Naive thymus-derived CD4-positive, alpha-beta T cell (primary cell): ENCODE results near the gene TAF11L10. TPM values are rescaled to one million over a fixed set of nuclear protein-coding genes. Genes with fewer than 3 reads are reported as not detected.
"Not testable (repeated sequence)": the region's sequence is repeated elsewhere in the genome, so short reads cannot be mapped to it uniquely, and the experiment has no call there.

ENCODE experiments used
- ATAC-seq: fragments of 150-1000 bp; cut with Tn5 transposase; 2 replicates; pipeline ENCODE4 v1.10.0; 2021; ENCODE audit warnings: mild to moderate bottlenecking, moderate library complexity
- CTCF ChIA-PET: fragments of 350-600 bp; sonication (Branson Sonifier 250); formaldehyde crosslinking; loops from one replicate; lab custom pipeline; 2021; ENCODE audit warnings: antibody characterized with exemption; lab: Charles Lee
- POLR2A ChIA-PET: fragments of 350-600 bp; sonication (Branson Sonifier 250); formaldehyde crosslinking; loops from one replicate; lab custom pipeline; 2021; ENCODE audit warnings: antibody characterized with exemption, inconsistent platforms; lab: Charles Lee
- DNase-seq, 9 donors: peaks; one replicate each; pipeline versions ENCODE4 v3.0.0 to v3.0.0-alpha.2; 2020 to 2022; ENCODE audit warnings: mixed read lengths in 1 of 9
- H3K27ac ChIP-seq: one replicate; pipeline ENCODE4 v1.7.0; 2013; ENCODE audit warnings: mild to moderate bottlenecking, low read depth, low read length, moderate library complexity
- H3K27me3 ChIP-seq, 2 donors: one replicate each; pipeline ENCODE4 v1.7.0; 2013; ENCODE audit warnings: low read length in 2 of 2, mild to moderate bottlenecking in 2 of 2, moderate library complexity in 2 of 2; ENCODE audit not compliant: control insufficient read depth in 2 of 2, insufficient read depth in 2 of 2
- H3K36me3 ChIP-seq, 3 experiments: 1 replicate in 2 of 3; 2 replicates in 1 of 3; pipeline ENCODE4 v1.7.0; 2013; ENCODE audit warnings: low read length in 3 of 3, mild to moderate bottlenecking in 3 of 3, moderate library complexity in 1 of 3; ENCODE audit not compliant: insufficient read depth in 3 of 3, control insufficient read depth in 2 of 3
- H3K4me1 ChIP-seq, 2 donors: one replicate each; pipeline ENCODE4 v1.7.0; 2013; ENCODE audit warnings: low read length in 2 of 2, mild to moderate bottlenecking in 2 of 2, moderate library complexity in 1 of 2; ENCODE audit not compliant: control insufficient read depth in 2 of 2, insufficient read depth in 2 of 2
- H3K4me3 ChIP-seq: 2 replicates; pipeline ENCODE4 v1.7.0; 2013; ENCODE audit warnings: mild to moderate bottlenecking, low read length
- H3K9me3 ChIP-seq, 3 experiments: 1 replicate in 2 of 3; 2 replicates in 1 of 3; pipeline ENCODE4 v1.7.0; 2013; ENCODE audit warnings: low read length in 3 of 3; ENCODE audit not compliant: control insufficient read depth in 2 of 3
- H3K27ac Mint-ChIP-seq, 9 donors: one replicate each; pipeline ENCODE4 v1.8.0; 2020 to 2022; ENCODE audit warnings: mixed read lengths in 9 of 9, mild to moderate bottlenecking in 8 of 9, moderate library complexity in 5 of 9, inconsistent platforms in 2 of 9
- H3K27me3 Mint-ChIP-seq, 5 donors: one replicate each; pipeline ENCODE4 v1.8.0; 2021 to 2022; ENCODE audit warnings: mixed read lengths in 5 of 5, mild to moderate bottlenecking in 1 of 5
- H3K36me3 Mint-ChIP-seq, 5 donors: one replicate each; pipeline ENCODE4 v1.8.0; 2020 to 2022; ENCODE audit warnings: mixed read lengths in 5 of 5, mild to moderate bottlenecking in 3 of 5, inconsistent platforms in 1 of 5
- H3K4me1 Mint-ChIP-seq, 7 donors: one replicate each; pipeline ENCODE4 v1.8.0; 2020 to 2022; ENCODE audit warnings: mixed read lengths in 7 of 7, mild to moderate bottlenecking in 3 of 7, inconsistent platforms in 1 of 7
- H3K4me3 Mint-ChIP-seq, 10 donors: one replicate each; pipeline ENCODE4 v1.8.0; 2020 to 2022; ENCODE audit warnings: mild to moderate bottlenecking in 10 of 10, mixed read lengths in 10 of 10, moderate library complexity in 6 of 10, inconsistent platforms in 2 of 10
- H3K9me3 Mint-ChIP-seq, 11 donors: one replicate each; pipeline ENCODE4 v1.8.0; 2020 to 2022; ENCODE audit warnings: mixed read lengths in 11 of 11, mild to moderate bottlenecking in 4 of 11, inconsistent platforms in 1 of 11, moderate library complexity in 1 of 11
- intact Hi-C, 2 donors: fragments of 100-400 bp; cut with micrococcal nuclease; formaldehyde crosslinking; loops; one replicate each; pipeline ENCODE4 v1.15.1; 2023
- polyA plus RNA-seq, 2 donors: library from polyadenylated mRNA; unstranded; fragments of 300-500 nt; fragmentation: Illumina TruSeq; gene quantifications; one replicate each; pipeline ENCODE4 v1.2.3, GENCODE V29; 2021
- total RNA-seq, 6 experiments: library from RNA in 5 of 6; stranded (reverse) in 5 of 6; gene quantifications; 1 replicate in 5 of 6; 2 replicates in 1 of 6; pipeline ENCODE4 v1.2.3 and lab custom pipeline; 2021 to 2026

Gene TAF11L10
- total RNA-seq (not detected), polyA plus RNA-seq (not detected), total RNA-seq (lab: John Stamatoyannopoulos, UW) (not detected)

- H3K4me3 ChIP-seq, H3K36me3 Mint-ChIP-seq, H3K27ac Mint-ChIP-seq, H3K27me3 ChIP-seq, intact Hi-C loops, H3K36me3 ChIP-seq, H3K9me3 ChIP-seq, ATAC-seq, DNase-seq, POLR2A ChIA-PET, H3K4me1 ChIP-seq, H3K4me3 Mint-ChIP-seq, H3K9me3 Mint-ChIP-seq, H3K27me3 Mint-ChIP-seq, H3K27ac ChIP-seq, CTCF ChIA-PET, H3K4me1 Mint-ChIP-seq: not testable (repeated sequence)
Measured at GRCh38 chr5:17597728-17598127, at the start of gene TAF11L10. TSS of gene TAF11L10 (minus strand) at chr5:17597828.

GRCh38 chr5:17634160-17634559 is 36.5 kb upstream of the TAF11L10 start, which contains the start of gene TAF11L14:
TSS of gene TAF11L14 (plus strand) at chr5:17634460.
- ATAC-seq: no peak
- H3K4me1 Mint-ChIP-seq: no peaks in the 10 kb centered on the region
- Histone ChIP-seq H3K9me3 (no peaks in the 10 kb centered on the region), H3K27me3 (no peaks in the 10 kb centered on the region), H3K36me3 (no peaks in the 10 kb centered on the region), H3K4me1 (no peaks in the 10 kb centered on the region), H3K4me3 (no peak within 1 kb of the TSS), H3K27ac (no peak within 1 kb of the TSS)
- intact Hi-C loops: no loop called here
- no peak within 1 kb of the TSS for H3K27ac Mint-ChIP-seq
- no peaks in the 10 kb centered on the region for H3K36me3 Mint-ChIP-seq
- no peak for DNase-seq
- H3K9me3 Mint-ChIP-seq: peaks cover 0 to 11% (median 1%) of the 10 kb centered on the region in 11 donors
- no peaks in the 10 kb centered on the region for H3K27me3 Mint-ChIP-seq
- POLR2A ChIA-PET: no interaction called here
- CTCF ChIA-PET: no interaction called here
- no peak within 1 kb of the TSS for H3K4me3 Mint-ChIP-seq

GRCh38 chr5:17631788-17632187 is 34.2 kb upstream of the TAF11L10 start, which contains the start of gene TAF11L13:
TSS of gene TAF11L13 (plus strand) at chr5:17632088.
- H3K27ac ChIP-seq, ATAC-seq, H3K27ac Mint-ChIP-seq, H3K27me3 ChIP-seq, DNase-seq, H3K9me3 ChIP-seq, CTCF ChIA-PET, H3K4me3 Mint-ChIP-seq, H3K27me3 Mint-ChIP-seq, H3K36me3 Mint-ChIP-seq, H3K36me3 ChIP-seq, H3K4me1 Mint-ChIP-seq, POLR2A ChIA-PET, H3K4me3 ChIP-seq, intact Hi-C loops, H3K4me1 ChIP-seq: not testable (repeated sequence)
- H3K9me3 Mint-ChIP-seq: peaks cover 0 to 11% (median 1%) of the 10 kb centered on the region in 11 donors

- no peak overlapping the region for H3K4me3 ChIP-seq
- no peaks in the 10 kb centered on the region for H3K27me3 ChIP-seq
- no peak for DNase-seq
- intact Hi-C loops: no loop called here
- H3K9me3 ChIP-seq: no peaks in the 10 kb centered on the region
- no peaks in the 10 kb centered on the region for H3K4me1 ChIP-seq
- no peaks in the 10 kb centered on the region for H3K36me3 ChIP-seq
- ATAC-seq: no peak
- H3K27ac ChIP-seq: no peak overlapping the region
- Mint-ChIP-seq H3K4me3 (no peak overlapping the region), H3K36me3 (no peaks in the 10 kb centered on the region), H3K9me3 (peaks cover 0 to 14% (median 5%) of the 10 kb centered on the region in 11 donors), H3K27me3 (no peaks in the 10 kb centered on the region), H3K4me1 (no peaks in the 10 kb centered on the region), H3K27ac (no peak overlapping the region)
- POLR2A ChIA-PET: no interaction called here
- CTCF ChIA-PET: no interaction called here
Measured at GRCh38 chr5:17625686-17626085, 28.1 kb upstream of the TAF11L10 start.

GRCh38 chr5:17620627-17621026 is 23.0 kb upstream of the TAF11L10 start:
- ATAC-seq (no peak), DNase-seq (no peak)
- Mint-ChIP-seq H3K4me3 (no peak overlapping the region), H3K9me3 (peaks cover 0 to 21% (median 5%) of the 10 kb centered on the region in 11 donors), H3K27ac (no peak overlapping the region), H3K36me3 (no peaks in the 10 kb centered on the region), H3K4me1 (no peaks in the 10 kb centered on the region), H3K27me3 (no peaks in the 10 kb centered on the region)
- Histone ChIP-seq H3K36me3 (no peaks in the 10 kb centered on the region), H3K9me3 (no peaks in the 10 kb centered on the region), H3K27ac (no peak overlapping the region), H3K4me1 (no peaks in the 10 kb centered on the region), H3K27me3 (no peaks in the 10 kb centered on the region), H3K4me3 (no peak overlapping the region)
- POLR2A ChIA-PET: no interaction called here
- intact Hi-C loops: no loop called here
- CTCF ChIA-PET: no interaction called here

- Histone ChIP-seq H3K36me3 (no peaks in the 10 kb centered on the region), H3K4me1 (no peaks in the 10 kb centered on the region), H3K27ac (no peak overlapping the region), H3K27me3 (no peaks in the 10 kb centered on the region), H3K9me3 (no peaks in the 10 kb centered on the region), H3K4me3 (no peak overlapping the region)
- intact Hi-C loops: no loop called here
- Mint-ChIP-seq H3K4me1 (no peaks in the 10 kb centered on the region), H3K4me3 (no peak overlapping the region), H3K27me3 (no peaks in the 10 kb centered on the region), H3K9me3 (peaks cover 0 to 20% (median 6%) of the 10 kb centered on the region in 11 donors), H3K36me3 (no peaks in the 10 kb centered on the region), H3K27ac (no peak overlapping the region)
- ATAC-seq (no peak), DNase-seq (no peak)
- POLR2A ChIA-PET: no interaction called here
- CTCF ChIA-PET: no interaction called here
Measured at GRCh38 chr5:17619354-17619753, 21.7 kb upstream of the TAF11L10 start.

- Mint-ChIP-seq H3K36me3 (no peaks in the 10 kb centered on the region), H3K4me1 (no peaks in the 10 kb centered on the region), H3K27me3 (no peaks in the 10 kb centered on the region), H3K9me3 (peaks cover 0 to 21% (median 0%) of the 10 kb centered on the region in 11 donors), H3K27ac (no peak overlapping the region), H3K4me3 (no peak overlapping the region)
- ChIA-PET CTCF (no interaction called here), POLR2A (no interaction called here)
- H3K27ac ChIP-seq: no peak overlapping the region
- no peaks in the 10 kb centered on the region for H3K9me3 ChIP-seq
- no peak overlapping the region for H3K4me3 ChIP-seq
- DNase-seq: no peak
- H3K36me3 ChIP-seq: no peaks in the 10 kb centered on the region
- intact Hi-C loops: no loop called here
- H3K27me3 ChIP-seq: no peaks in the 10 kb centered on the region
- no peak for ATAC-seq
- H3K4me1 ChIP-seq: no peaks in the 10 kb centered on the region
Measured at GRCh38 chr5:17614872-17615605, 17.4 kb upstream of the TAF11L10 start.
